ENCODE results near the gene SNTB2. TPM values are rescaled to one million over a fixed set of nuclear protein-coding genes. Genes with fewer than 3 reads are reported as not detected.

SNTB2 gene
- total and polyA plus RNA-seq, 2 of the 13 experiments (the other 11 are each of a cell fraction or from before 2014, with no cell fraction given) = 11.5 to 19.2 TPM

DNA sequence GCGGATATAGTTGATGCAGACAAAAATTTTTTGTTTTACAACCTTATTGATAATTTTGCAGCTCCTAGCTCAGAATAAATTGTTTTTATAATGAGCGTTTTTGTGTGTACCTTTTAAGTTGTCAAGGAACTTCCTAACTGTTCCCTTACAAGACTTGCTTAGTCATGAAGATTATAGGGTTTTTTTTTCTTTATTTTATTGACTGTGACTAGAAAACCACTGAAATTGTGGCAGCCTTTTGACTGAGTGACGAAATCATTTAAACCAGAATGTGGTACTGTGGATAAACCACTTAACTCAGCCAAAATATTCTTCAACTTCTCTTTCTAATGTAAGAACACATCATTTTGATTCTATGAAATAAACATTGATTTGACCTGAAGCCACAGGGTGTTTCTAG is 83.4 kb downstream of the SNTB2 start:
- POLR2A ChIA-PET = no interaction called here
- 93% methylated on average over 3 of the region's 3 CpGs for WGBS (ENCODE audit: low lambda C conversion rate)
- Histone ChIP-seq H3K9ac (ENCODE audit: insufficient read depth, low read depth, low read length) (no peak overlapping the region), H3K79me2 (ENCODE audit: insufficient read depth, low read length) (no peaks in the 10 kb centered on the region), H3K4me2 (ENCODE audit: low read depth, low read length) (no peak overlapping the region), H3K4me1 (ENCODE audit: insufficient read depth, low read length) (peaks cover 21% of the 10 kb centered on the region), H3K36me3 (replicated peaks in 1 of 2; ENCODE audit: control insufficient read depth in 1 of 2, insufficient read depth in 2 of 2, low read length in 2 of 2) (peaks cover 2 to 19% of the 10 kb centered on the region in 2 experiments; a peak in 4 of 5 replicates), H3K4me3 (replicated peaks in 1 of 3; ENCODE audit: insufficient read depth in 1 of 3, low read depth in 2 of 3, low read length in 3 of 3) (no peak overlapping the region), H3K9me3 (ENCODE audit: low read length) (no peaks in the 10 kb centered on the region), H4K20me1 (ENCODE audit: insufficient read depth, low read length) (no peaks in the 10 kb centered on the region), H3K27me3 (ENCODE audit: control insufficient read depth in 1 of 2, insufficient read depth in 2 of 2, low read length in 2 of 2) (no peaks in the 10 kb centered on the region), H3K27ac (ENCODE audit: extremely low read length, insufficient read depth, low read length) (no peak overlapping the region), H2AFZ (ENCODE audit: low read length) (no peak overlapping the region)
- FAIRE-seq (no peak), DNase-seq (ENCODE audit: low spot score) (no peak), ATAC-seq (no peak)
- CTCF ChIA-PET (ENCODE audit: low intra/inter-chr PET ratio, low total read pairs) = no interaction called here
- BruUV-seq (replicated peaks) = no TSS peak
- in situ Hi-C loops (cut with HindIII; ENCODE audit: extremely low pct_ligation_motif_present, low pct_unique_long_range_greater_than_20kb) (no loop called here), intact Hi-C loops (cut with micrococcal nuclease; ENCODE audit: unreplicated experiment) (no loop called here)
- no peak for TF ChIP-seq SKI (IDR thresholded peaks at IDR 0.05; ENCODE audit: partially characterized antibody)
- no peak for TF ChIP-seq ISX (CRISPR knock-in tag; conservative IDR thresholded peaks at IDR 0.05)
- TF ChIP-seq ERF (CRISPR knock-in tag; IDR thresholded peaks at IDR 0.05) = no peak
- TF ChIP-seq SIX4 (CRISPR knock-in tag; IDR thresholded peaks at IDR 0.05) = no peak
- no peak for TF ChIP-seq ZNF878 (CRISPR knock-in tag; IDR thresholded peaks at IDR 0.05)
- TF ChIP-seq PLSCR1 (CRISPR knock-in tag; IDR thresholded peaks at IDR 0.05; ENCODE audit: borderline replicate concordance) = no peak
- TF ChIP-seq CENPX (CRISPR knock-in tag; IDR thresholded peaks at IDR 0.05) = no peak
- TF ChIP-seq HOXA5 (CRISPR knock-in tag; IDR thresholded peaks at IDR 0.05) = no peak
- TF ChIP-seq HMG20A (CRISPR knock-in tag; IDR thresholded peaks at IDR 0.05; ENCODE audit: borderline replicate concordance) = no peak
- TF ChIP-seq HDAC2 (CRISPR knock-in tag; IDR thresholded peaks at IDR 0.05) = no peak
- no peak for TF ChIP-seq ZNF18 (CRISPR knock-in tag; IDR thresholded peaks at IDR 0.05; ENCODE audit: insufficient replicate concordance)
- no peak for TF ChIP-seq FOXA1 (IDR thresholded peaks at IDR 0.05)
- TF ChIP-seq FOXA1 (CRISPR knock-in tag; IDR thresholded peaks at IDR 0.05) = no peak
- TF ChIP-seq ZNF253 (CRISPR knock-in tag; IDR thresholded peaks at IDR 0.05; ENCODE audit: borderline replicate concordance) = no peak
- TF ChIP-seq HNF4A (CRISPR knock-in tag; IDR thresholded peaks at IDR 0.05) = no peak
- TF ChIP-seq ZNF724P (CRISPR knock-in tag; IDR thresholded peaks at IDR 0.05; ENCODE audit: borderline replicate concordance) = no peak
